Naive thymus-derived CD4-positive, alpha-beta T cell (primary cell): ENCODE results near the gene CAPN10. TPM values are rescaled to one million over a fixed set of nuclear protein-coding genes. Genes with fewer than 3 reads are reported as not detected.
A peak's percentile ranks its signal among the peaks of the same experiment; 100 is the strongest.

ENCODE experiments used
- ATAC-seq: fragments of 150-1000 bp; cut with Tn5 transposase; 2 replicates; pipeline ENCODE4 v1.10.0; 2021; ENCODE audit warnings: mild to moderate bottlenecking, moderate library complexity
- CTCF ChIA-PET: fragments of 350-600 bp; sonication (Branson Sonifier 250); formaldehyde crosslinking; loops from one replicate; lab custom pipeline; 2021; ENCODE audit warnings: antibody characterized with exemption; lab: Charles Lee
- POLR2A ChIA-PET: fragments of 350-600 bp; sonication (Branson Sonifier 250); formaldehyde crosslinking; loops from one replicate; lab custom pipeline; 2021; ENCODE audit warnings: antibody characterized with exemption, inconsistent platforms; lab: Charles Lee
- DNase-seq, 9 donors: peaks; one replicate each; pipeline versions ENCODE4 v3.0.0 to v3.0.0-alpha.2; 2020 to 2022; ENCODE audit warnings: mixed read lengths in 1 of 9
- H3K27ac ChIP-seq: one replicate; pipeline ENCODE4 v1.7.0; 2013; ENCODE audit warnings: mild to moderate bottlenecking, low read depth, low read length, moderate library complexity
- H3K27me3 ChIP-seq, 2 donors: one replicate each; pipeline ENCODE4 v1.7.0; 2013; ENCODE audit warnings: low read length in 2 of 2, mild to moderate bottlenecking in 2 of 2, moderate library complexity in 2 of 2; ENCODE audit not compliant: control insufficient read depth in 2 of 2, insufficient read depth in 2 of 2
- H3K36me3 ChIP-seq, 3 experiments: 1 replicate in 2 of 3; 2 replicates in 1 of 3; pipeline ENCODE4 v1.7.0; 2013; ENCODE audit warnings: low read length in 3 of 3, mild to moderate bottlenecking in 3 of 3, moderate library complexity in 1 of 3; ENCODE audit not compliant: insufficient read depth in 3 of 3, control insufficient read depth in 2 of 3
- H3K4me1 ChIP-seq, 2 donors: one replicate each; pipeline ENCODE4 v1.7.0; 2013; ENCODE audit warnings: low read length in 2 of 2, mild to moderate bottlenecking in 2 of 2, moderate library complexity in 1 of 2; ENCODE audit not compliant: control insufficient read depth in 2 of 2, insufficient read depth in 2 of 2
- H3K4me3 ChIP-seq: 2 replicates; pipeline ENCODE4 v1.7.0; 2013; ENCODE audit warnings: mild to moderate bottlenecking, low read length
- H3K9me3 ChIP-seq, 3 experiments: 1 replicate in 2 of 3; 2 replicates in 1 of 3; pipeline ENCODE4 v1.7.0; 2013; ENCODE audit warnings: low read length in 3 of 3; ENCODE audit not compliant: control insufficient read depth in 2 of 3
- H3K27ac Mint-ChIP-seq, 9 donors: one replicate each; pipeline ENCODE4 v1.8.0; 2020 to 2022; ENCODE audit warnings: mixed read lengths in 9 of 9, mild to moderate bottlenecking in 8 of 9, moderate library complexity in 5 of 9, inconsistent platforms in 2 of 9
- H3K27me3 Mint-ChIP-seq, 5 donors: one replicate each; pipeline ENCODE4 v1.8.0; 2021 to 2022; ENCODE audit warnings: mixed read lengths in 5 of 5, mild to moderate bottlenecking in 1 of 5
- H3K36me3 Mint-ChIP-seq, 5 donors: one replicate each; pipeline ENCODE4 v1.8.0; 2020 to 2022; ENCODE audit warnings: mixed read lengths in 5 of 5, mild to moderate bottlenecking in 3 of 5, inconsistent platforms in 1 of 5
- H3K4me1 Mint-ChIP-seq, 7 donors: one replicate each; pipeline ENCODE4 v1.8.0; 2020 to 2022; ENCODE audit warnings: mixed read lengths in 7 of 7, mild to moderate bottlenecking in 3 of 7, inconsistent platforms in 1 of 7
- H3K4me3 Mint-ChIP-seq, 10 donors: one replicate each; pipeline ENCODE4 v1.8.0; 2020 to 2022; ENCODE audit warnings: mild to moderate bottlenecking in 10 of 10, mixed read lengths in 10 of 10, moderate library complexity in 6 of 10, inconsistent platforms in 2 of 10
- H3K9me3 Mint-ChIP-seq, 11 donors: one replicate each; pipeline ENCODE4 v1.8.0; 2020 to 2022; ENCODE audit warnings: mixed read lengths in 11 of 11, mild to moderate bottlenecking in 4 of 11, inconsistent platforms in 1 of 11, moderate library complexity in 1 of 11
- intact Hi-C, 2 donors: fragments of 100-400 bp; cut with micrococcal nuclease; formaldehyde crosslinking; loops; one replicate each; pipeline ENCODE4 v1.15.1; 2023
- polyA plus RNA-seq, 2 donors: library from polyadenylated mRNA; unstranded; fragments of 300-500 nt; fragmentation: Illumina TruSeq; gene quantifications; one replicate each; pipeline ENCODE4 v1.2.3, GENCODE V29; 2021
- total RNA-seq, 6 experiments: library from RNA in 5 of 6; stranded (reverse) in 5 of 6; gene quantifications; 1 replicate in 5 of 6; 2 replicates in 1 of 6; pipeline ENCODE4 v1.2.3 and lab custom pipeline; 2021 to 2026

CAPN10 gene
- total and polyA plus RNA-seq, 7 experiments from 2014 or later: 8.4 to 74.8 (median 54.9) TPM

DNA sequence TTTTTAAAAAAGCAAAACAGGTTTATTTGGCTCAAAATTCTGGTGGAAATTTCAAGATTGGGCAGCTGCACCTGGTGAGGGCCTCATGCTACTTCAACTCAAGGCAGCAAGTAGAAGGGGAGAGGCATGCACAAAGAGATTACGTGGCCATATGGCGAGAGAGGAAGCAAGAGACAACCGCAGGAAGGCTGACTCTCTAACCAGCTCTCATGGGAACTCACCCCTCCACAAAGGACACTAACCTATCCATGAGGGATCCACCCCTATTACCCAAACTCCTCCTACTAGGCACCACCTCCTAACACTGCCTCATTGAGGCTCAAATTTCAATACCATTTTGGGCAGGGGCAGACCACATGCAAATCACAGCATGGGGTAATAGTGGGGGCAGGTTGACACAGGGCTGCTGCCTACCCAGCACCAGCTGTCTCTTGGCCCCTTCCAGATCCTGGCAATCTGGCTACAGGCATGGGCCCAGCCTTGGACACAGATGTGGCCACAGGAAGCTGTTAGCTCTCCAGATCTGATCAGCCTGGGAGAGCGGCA is 2.0 kb upstream of the CAPN10 start:
- H3K4me1 Mint-ChIP-seq: peaks cover 44 to 83% (median 71%) of the 10 kb centered on the region in 7 donors

DNA sequence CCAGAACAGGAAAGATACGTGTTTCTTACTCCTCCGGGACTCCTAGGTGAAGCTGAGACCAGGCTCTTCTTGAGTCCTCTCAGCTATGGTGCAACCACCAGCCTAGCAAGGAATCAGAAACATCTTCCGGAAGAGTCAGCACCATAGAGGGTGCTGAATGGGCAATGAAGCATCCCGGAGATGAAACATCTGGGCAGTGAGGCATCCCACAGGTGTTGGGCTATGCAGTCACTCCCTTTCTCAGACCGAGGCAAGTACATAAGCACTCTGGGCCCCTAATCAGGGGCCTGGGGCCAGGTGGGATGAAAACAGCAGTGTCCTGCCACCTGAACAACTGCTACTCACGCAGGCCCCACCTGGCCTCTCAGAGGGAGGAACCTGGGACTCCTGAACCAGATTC is 1.4 kb upstream of the CAPN10 start:
- H3K36me3 ChIP-seq: peaks cover 0 to 12% (median 0%) of the 10 kb centered on the region in 3 experiments
- Mint-ChIP-seq H3K27me3 (no peaks in the 10 kb centered on the region), H3K9me3 (peaks cover 0 to 7% (median 0%) of the 10 kb centered on the region in 11 donors), H3K27ac (peak overlapping the region in 5 of 9 donors; percentile 61 to 97 (median 63)), H3K36me3 (peaks cover 0 to 23% (median 15%) of the 10 kb centered on the region in 5 donors), H3K4me1 (peaks cover 39 to 79% (median 65%) of the 10 kb centered on the region in 7 donors), H3K4me3 (peak overlapping the region; percentile 64 to 96 (median 84))
- intact Hi-C loops: loop anchor here in 1 of 2 donors (5.0 kb wide), 1 partner anchor 1052 kb away; the partner anchor contains the start of genes ATG4B and THAP4
- DNase-seq: no peak
- peaks cover 32 to 33% of the 10 kb centered on the region in 2 donors for H3K4me1 ChIP-seq
- ChIA-PET POLR2A (interaction anchor here (1.3 to 11.2 kb wide), 5 partner anchors 9 to 565 kb away, joined by 4 to 264 read pairs (median 27); partner anchors contain the start of genes ANKMY1, DUSP28, PASK and PPP1R7), CTCF (interaction anchor here (1.3 to 7.8 kb wide), 3 partner anchors 13 to 71 kb away, joined by 3 to 61 read pairs (median 6); no protein-coding TSS in a partner anchor)
- H3K4me3 ChIP-seq: peak overlapping the region; percentile 89
- no peaks in the 10 kb centered on the region for H3K27me3 ChIP-seq
- H3K9me3 ChIP-seq: no peaks in the 10 kb centered on the region
- ATAC-seq: no peak
- peak overlapping the region; percentile 94 for H3K27ac ChIP-seq

More for the DNA sequence above, 2.0 kb upstream of the CAPN10 start:
- Histone ChIP-seq H3K27ac (peak overlapping the region; percentile 24), H3K9me3 (no peaks in the 10 kb centered on the region), H3K4me1 (peaks cover 37 to 39% of the 10 kb centered on the region in 2 donors), H3K27me3 (no peaks in the 10 kb centered on the region), H3K4me3 (no peak overlapping the region), H3K36me3 (peaks cover 0 to 6% (median 0%) of the 10 kb centered on the region in 3 experiments)
- H3K9me3 Mint-ChIP-seq: peaks cover 0 to 7% (median 0%) of the 10 kb centered on the region in 11 donors
- peaks cover 0 to 21% (median 16%) of the 10 kb centered on the region in 5 donors for H3K36me3 Mint-ChIP-seq
- intact Hi-C loops: loop anchor here in 1 of 2 donors (5.0 kb wide), 1 partner anchor 1053 kb away; the partner anchor contains the start of genes ATG4B and THAP4
- DNase-seq (no peak), ATAC-seq (no peak)
- H3K4me3 Mint-ChIP-seq: peak overlapping the region; percentile 62 to 96 (median 81)
- H3K27me3 Mint-ChIP-seq: no peaks in the 10 kb centered on the region
- H3K27ac Mint-ChIP-seq: peak overlapping the region in 4 of 9 donors; percentile 61 to 76 (median 64)
- CTCF ChIA-PET: interaction anchor here (7.8 kb wide), 1 partner anchor 20 kb away, joined by 61 read pairs; no protein-coding TSS in a partner anchor
- POLR2A ChIA-PET: interaction anchor here (3.4 to 11.2 kb wide), 2 partner anchors 15 to 22 kb away, joined by 51 to 264 read pairs; partner anchors contain the start of genes ANKMY1, DUSP28 and RNPEPL1

DNA sequence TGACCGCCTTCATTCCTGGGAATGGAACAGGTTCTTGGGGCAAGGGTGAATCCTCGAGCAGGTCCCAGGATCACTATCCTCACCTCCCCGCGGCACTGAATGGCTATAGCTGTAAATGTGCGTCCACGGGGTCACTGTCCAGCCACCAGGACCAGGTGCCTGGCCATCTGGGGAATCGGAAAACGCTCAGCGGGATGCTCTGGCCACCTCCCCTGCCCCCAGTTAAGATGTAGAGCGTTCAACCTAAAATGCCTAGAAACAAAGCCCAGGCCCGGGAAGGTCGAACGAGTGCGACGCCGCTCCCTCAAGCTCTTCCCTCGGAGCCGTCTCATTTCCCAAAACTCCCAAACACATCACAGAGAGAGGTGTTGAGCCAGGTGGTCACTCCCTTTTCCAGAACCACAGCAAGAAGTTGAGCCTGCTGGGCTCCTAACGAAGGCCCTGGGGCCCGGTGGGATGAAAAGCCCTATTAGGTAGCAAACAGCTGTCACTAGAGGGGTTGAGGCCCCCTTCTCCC is 795 bp upstream of the CAPN10 start:
- Mint-ChIP-seq H3K27ac (peak overlapping the region; percentile 90 to 97 (median 92)), H3K36me3 (peaks cover 0 to 20% (median 11%) of the 10 kb centered on the region in 5 donors), H3K4me3 (peak overlapping the region; percentile 82 to 97 (median 94)), H3K27me3 (no peaks in the 10 kb centered on the region), H3K4me1 (peaks cover 32 to 73% (median 59%) of the 10 kb centered on the region in 7 donors), H3K9me3 (peaks cover 0 to 7% (median 0%) of the 10 kb centered on the region in 11 donors)
- intact Hi-C loops: loop anchor here (1.0 to 5.0 kb wide), 10 partner anchors 19 to 1101 kb away; partner anchors contain the start of genes DTYMK (in 2 of the 2), ATG4B (in 1 of the 2), HDLBP (in 1 of the 2) and SEPTIN2 (in 1 of the 2)
- Histone ChIP-seq H3K27ac (peak overlapping the region; percentile 94), H3K9me3 (no peaks in the 10 kb centered on the region), H3K4me3 (peak overlapping the region; percentile 89), H3K27me3 (no peaks in the 10 kb centered on the region), H3K4me1 (peaks cover 30 to 33% of the 10 kb centered on the region in 2 donors), H3K36me3 (peaks cover 0 to 18% (median 0%) of the 10 kb centered on the region in 3 experiments)
- DNase-seq (no peak), ATAC-seq (no peak)
- POLR2A ChIA-PET: interaction anchor here (1.1 to 11.2 kb wide), 9 partner anchors 9 to 1052 kb away, joined by 3 to 264 read pairs (median 6); partner anchors contain the start of genes ANKMY1, DUSP28, NDUFA10 and PASK
- CTCF ChIA-PET: interaction anchor here (0.9 to 7.8 kb wide), 8 partner anchors 8 to 329 kb away, joined by 3 to 61 read pairs (median 5); partner anchors contain the start of gene ANKMY1

DNA sequence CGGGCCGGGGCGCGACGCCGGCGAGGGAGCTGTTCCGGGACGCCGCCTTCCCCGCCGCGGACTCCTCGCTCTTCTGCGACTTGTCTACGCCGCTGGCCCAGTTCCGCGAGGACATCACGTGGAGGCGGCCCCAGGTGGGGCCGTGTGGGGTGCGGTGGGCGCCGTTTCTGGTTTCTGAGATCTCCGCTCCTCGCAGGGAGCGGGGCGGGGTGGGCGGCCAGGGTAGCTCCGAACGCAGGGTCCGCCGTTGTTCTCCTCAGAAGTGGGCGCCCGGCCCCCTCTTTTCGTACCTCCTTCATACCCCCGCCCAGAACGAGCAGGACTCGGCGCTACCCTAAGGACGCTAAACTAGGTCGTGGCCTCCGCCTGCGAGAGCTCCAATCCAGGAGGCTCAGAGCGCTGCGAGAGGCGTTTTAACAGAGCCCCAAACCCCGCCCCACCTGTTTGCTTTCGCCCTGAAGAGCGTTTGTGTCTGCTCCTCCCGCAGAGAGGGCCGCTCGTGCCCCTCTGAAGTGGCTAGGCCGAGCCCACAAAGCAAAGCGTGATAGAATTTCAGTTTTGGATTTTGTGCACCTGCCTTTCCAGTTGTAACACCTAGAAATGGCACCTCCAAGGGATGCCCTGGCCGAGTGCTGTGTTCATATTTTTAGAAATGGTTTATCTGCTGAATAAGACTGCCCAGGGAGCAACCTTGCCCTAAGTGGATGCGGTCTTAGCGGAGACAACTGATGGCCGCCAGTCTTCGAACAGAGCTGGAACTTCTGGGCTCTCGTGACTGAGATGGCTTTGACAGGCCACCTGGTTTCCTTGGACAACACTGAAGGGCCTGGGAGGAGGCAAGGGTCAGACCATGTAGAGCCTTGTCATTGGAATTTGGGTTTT is 626 bp downstream of the CAPN10 start:
- intact Hi-C loops: loop anchor here (1.0 to 5.0 kb wide), 11 partner anchors 21 to 1100 kb away; partner anchors contain the start of genes DTYMK (in 2 of the 2), ATG4B (in 1 of the 2), HDLBP (in 1 of the 2) and SEPTIN2 (in 1 of the 2)
- H3K9me3 Mint-ChIP-seq: peaks cover 0 to 2% (median 0%) of the 10 kb centered on the region in 11 donors
- peak; percentile 30 for ATAC-seq
- H3K4me1 Mint-ChIP-seq: peaks cover 31 to 62% (median 51%) of the 10 kb centered on the region in 7 donors
- H3K27me3 ChIP-seq: no peaks in the 10 kb centered on the region
- H3K36me3 ChIP-seq: peaks cover 0 to 32% (median 0%) of the 10 kb centered on the region in 3 experiments
- H3K4me3 Mint-ChIP-seq: peak overlapping the region; percentile 82 to 97 (median 94)
- H3K27ac Mint-ChIP-seq: peak overlapping the region; percentile 57 to 92 (median 86)
- peaks cover 30 to 33% of the 10 kb centered on the region in 2 donors for H3K4me1 ChIP-seq
- no peaks in the 10 kb centered on the region for H3K9me3 ChIP-seq
- no peaks in the 10 kb centered on the region for H3K27me3 Mint-ChIP-seq
- H3K4me3 ChIP-seq: peak overlapping the region; percentile 89
- CTCF ChIA-PET: interaction anchor here (0.6 to 7.8 kb wide), 8 partner anchors 9 to 73 kb away, joined by 3 to 61 read pairs (median 4); partner anchors contain the start of gene ANKMY1
- DNase-seq: peak in 8 of 9 donors; percentile 21 to 67 (median 48)
- POLR2A ChIA-PET: interaction anchor here (0.8 to 11.2 kb wide), 11 partner anchors 11 to 1051 kb away, joined by 3 to 264 read pairs (median 5); partner anchors contain the start of genes ANKMY1, DUSP28, GPR35 and NDUFA10
- peak overlapping the region; percentile 94 for H3K27ac ChIP-seq
- H3K36me3 Mint-ChIP-seq: peaks cover 0 to 12% (median 4%) of the 10 kb centered on the region in 5 donors

DNA sequence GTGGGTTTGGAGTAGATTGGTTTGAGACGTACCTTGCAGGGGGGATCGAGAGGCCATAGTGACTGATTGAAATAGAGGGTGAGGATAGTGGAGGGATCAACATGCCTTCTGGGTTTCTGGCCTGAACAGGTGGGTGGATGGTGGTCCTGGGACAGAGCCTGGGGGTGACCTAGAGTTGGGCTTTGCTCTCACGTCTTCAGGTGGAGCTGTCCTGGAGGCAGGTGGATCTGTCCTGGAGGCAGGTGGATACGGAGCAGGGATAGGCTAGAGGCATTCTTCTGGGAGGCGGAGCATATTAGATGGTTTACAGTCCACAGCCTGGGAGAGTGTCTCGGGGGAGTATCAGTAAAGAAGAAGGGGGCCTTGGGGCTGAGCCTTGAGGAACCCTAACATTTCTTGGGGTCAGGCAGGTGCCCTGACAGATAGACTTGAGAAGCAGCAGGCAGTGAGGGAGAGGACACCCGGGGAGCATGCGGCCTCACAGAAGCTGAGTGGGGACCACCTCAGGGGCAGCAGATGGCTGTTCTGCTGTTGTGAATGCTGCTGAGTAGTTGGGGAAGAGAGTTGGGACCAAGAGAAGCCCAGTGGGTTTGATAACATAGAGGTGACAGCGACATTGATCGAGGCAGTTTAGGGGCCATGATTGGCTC is 1.6 kb downstream of the CAPN10 start:
- no peak overlapping the region for H3K27ac ChIP-seq
- Mint-ChIP-seq H3K4me1 (peaks cover 25 to 55% (median 47%) of the 10 kb centered on the region in 7 donors), H3K9me3 (peaks cover 0 to 2% (median 0%) of the 10 kb centered on the region in 11 donors)

More for the DNA sequence above, 1.6 kb downstream of the CAPN10 start:
- Histone ChIP-seq H3K4me1 (peaks cover 30 to 33% of the 10 kb centered on the region in 2 donors), H3K9me3 (no peaks in the 10 kb centered on the region), H3K36me3 (peaks cover 0 to 42% (median 0%) of the 10 kb centered on the region in 3 experiments), H3K4me3 (peak overlapping the region; percentile 89), H3K27me3 (no peaks in the 10 kb centered on the region)
- Mint-ChIP-seq H3K4me3 (peak overlapping the region; percentile 82 to 97 (median 94)), H3K27me3 (no peaks in the 10 kb centered on the region), H3K27ac (peak overlapping the region; percentile 31 to 92 (median 76)), H3K36me3 (peaks cover 0 to 16% (median 0%) of the 10 kb centered on the region in 5 donors)
- ChIA-PET POLR2A (interaction anchor here (0.6 to 11.2 kb wide), 7 partner anchors 8 to 1003 kb away, joined by 3 to 264 read pairs (median 5); partner anchors contain the start of genes ANKMY1, DUSP28, GPR35 and RNPEPL1), CTCF (interaction anchor here (1.7 to 7.8 kb wide), 3 partner anchors 24 to 74 kb away, joined by 6 to 61 read pairs (median 6); no protein-coding TSS in a partner anchor)
- ATAC-seq (no peak), DNase-seq (no peak)
- intact Hi-C loops: loop anchor here in 1 of 2 donors (5.0 kb wide), 1 partner anchor 1049 kb away; the partner anchor contains the start of genes ATG4B and THAP4
